HepG2 (cell line): Measurements from ENCODE around the gene MS4A6E. TPM values are rescaled to one million over a fixed set of nuclear protein-coding genes. Genes with fewer than 3 reads are reported as not detected.

Experiments used
- CEBPG ChIP-seq: IDR thresholded peaks from 2 replicates; pipeline ENCODE4 v1.6.1; 2016
- HIVEP1 ChIP-seq: sonication (generic); formaldehyde crosslinking; IDR thresholded peaks from 2 replicates; pipeline ENCODE4 v1.4.0; 2020; ENCODE audit warnings: mild to moderate bottlenecking, missing genetic modification reagents
- MAFK ChIP-seq, 2 experiments: IDR thresholded peaks in 1 of 2; conservative IDR thresholded peaks in 1 of 2; 2 replicates each; pipeline ENCODE4 v1.6.1; 2011; ENCODE audit warnings: improper control_type of control experiment in 2 of 2, low read length in 2 of 2
- ZBTB40 ChIP-seq, 2 experiments: fragments of 450-650 bp in 1 of 2; sonication (generic) in 1 of 2; formaldehyde crosslinking in 1 of 2; IDR thresholded peaks; 2 replicates each; pipeline versions ENCODE4 v1.6.1 to v1.8.0; 2016 to 2022; ENCODE audit warnings: antibody characterized with exemption in 1 of 2, mild to moderate bottlenecking in 1 of 2, missing genetic modification reagents in 1 of 2
- ZC3H4 ChIP-seq: sonication (generic); formaldehyde crosslinking; IDR thresholded peaks from 2 replicates; pipeline ENCODE4 v1.4.0; 2020; ENCODE audit warnings: missing genetic modification reagents, borderline replicate concordance
- ZNF350 ChIP-seq: sonication (generic); formaldehyde crosslinking; IDR thresholded peaks from 2 replicates; pipeline ENCODE4 v1.4.0; 2020; ENCODE audit warnings: mild to moderate bottlenecking, low read depth, missing genetic modification reagents, borderline replicate concordance
- ZNF660 ChIP-seq: sonication (generic); formaldehyde crosslinking; IDR thresholded peaks from 2 replicates; pipeline ENCODE4 v1.5.1; 2020; ENCODE audit warnings: mild to moderate bottlenecking, low read depth, missing genetic modification reagents, borderline replicate concordance
- ZNF704 ChIP-seq: sonication (generic); formaldehyde crosslinking; IDR thresholded peaks from 2 replicates; pipeline ENCODE4 v1.8.1; 2023; ENCODE audit warnings: mild to moderate bottlenecking, inconsistent platforms, moderate library complexity, missing genetic modification reagents, borderline replicate concordance
- ZNF850 ChIP-seq: sonication (generic); formaldehyde crosslinking; conservative IDR thresholded peaks from 2 replicates; pipeline ENCODE4 v1.9.0; 2021; ENCODE audit warnings: mild to moderate bottlenecking, missing genetic modification reagents
- polyA plus RNA-seq, 8 experiments: library from polyadenylated mRNA; depleted of rRNA in 3 of 8; stranded (reverse) in 7 of 8; unstranded in 1 of 8; fragments of >200 nt; fragmentation: Illumina TruSeq in 4 of 8; extraction: Trizol in 4 of 8; gene quantifications; 2 replicates each; pipeline versions ENCODE4 v1.2.1 to v1.2.3, GENCODE V29; 2011 to 2016; ENCODE audit warnings: low read depth in 4 of 8, missing spikeins in 1 of 8, mixed read lengths in 1 of 8; ENCODE audit not compliant: insufficient read depth in 1 of 8
- total RNA-seq, 5 experiments: library from RNA; depleted of rRNA; stranded (reverse); fragments of >200 nt; fragmentation: Illumina TruSeq; extraction: Trizol; gene quantifications; 2 replicates each; pipeline ENCODE4 v1.2.3, GENCODE V29; 2016; ENCODE audit warnings: low read depth in 1 of 5

The MS4A6E gene
- total and polyA plus RNA-seq, 2 of the 13 experiments (the other 11 are each of a cell fraction or from before 2014, with no cell fraction given) = not detected

GRCh38 chr11:60362241-60362640 is 35.2 kb downstream of the MS4A6E start (continued):
- TF ChIP-seq ZNF704 (CRISPR knock-in tag) (no peak), ZC3H4 (no peak), ZNF660 (CRISPR knock-in tag) (no peak), CEBPG (no peak), ZBTB40 (IDR thresholded peaks at IDR 0.05) (no peak), ZBTB40 (CRISPR knock-in tag; IDR thresholded peaks at IDR 0.05) (no peak), MAFK (conservative IDR thresholded peaks at IDR 0.05 in 1 of 2, IDR thresholded peaks at IDR 0.05 in 1 of 2; ENCODE audit: low read length in 2 of 2) (no peak), ZNF350 (CRISPR knock-in tag) (no peak), ZNF850 (no peak), HIVEP1 (CRISPR knock-in tag) (no peak)
